GM12878 (cell line): ENCODE results near the gene MYRF. TPM values are rescaled to one million over a fixed set of nuclear protein-coding genes. Genes with fewer than 3 reads are reported as not detected.

Experiments
- ATAC-seq: fragments of 200-7000 bp; cut with Tn5 transposase; 3 replicates; pipeline ENCODE4 v1.9.1; 2020; ENCODE audit warnings: mild to moderate bottlenecking, moderate library complexity
- BruUV-seq: library from RNA; stranded (reverse); fragments of 400-500 nt; replicated peaks from 2 replicates; lab custom pipeline; 2021; lab: Mats Ljungman, UMichigan
- CTCF ChIA-PET: fragments of 300-600 bp; sonication (Branson Sonifier 250); formaldehyde crosslinking; extraction: SDS; loops from one replicate; lab custom pipeline; 2021; ENCODE audit warnings: inconsistent platforms; lab: Yijun Ruan, JAX
- POLR2A ChIA-PET: fragments of 350-600 bp; formaldehyde crosslinking; extraction: SDS; loops from one replicate; lab custom pipeline; 2021; ENCODE audit warnings: inconsistent platforms; lab: Charles Lee
- RAD21 ChIA-PET: fragments of 300-600 bp; sonication (Branson Sonifier 250); formaldehyde crosslinking; loops from one replicate; lab custom pipeline; 2023; ENCODE audit warnings: antibody characterized with exemption; ENCODE audit not compliant: unreplicated experiment; lab: Charles Lee
- SMC1A ChIA-PET: fragments of 300-600 bp; sonication (Branson Sonifier 250); formaldehyde crosslinking; loops from one replicate; lab custom pipeline; 2023; ENCODE audit not compliant: unreplicated experiment, uncharacterized antibody; lab: Charles Lee
- DNase-seq: peaks from one replicate; pipeline ENCODE4 v3.0.0-alpha.2; 2011; ENCODE audit warnings: low read depth, low spot score
- FAIRE-seq: peaks from 3 replicates; lab custom pipeline; 2011; peaks lifted over from hg19 to GRCh38; lab: Jason Lieb, UNC
- H2AFZ ChIP-seq: 2 replicates; pipeline ENCODE4 v1.6.0; 2011; ENCODE audit warnings: low read depth, low read length, control low read depth; ENCODE audit not compliant: control insufficient read depth
- H3K27ac ChIP-seq: 2 replicates; pipeline ENCODE4 v1.5.1; 2011; ENCODE audit warnings: control low read depth; ENCODE audit not compliant: control insufficient read depth, insufficient read depth
- H3K27me3 ChIP-seq, 2 experiments: replicated peaks in 1 of 2; 2 replicates each; pipeline versions ENCODE4 v1.6.0 to v1.6.1; 2011; ENCODE audit warnings: low read length in 1 of 2; ENCODE audit not compliant: control insufficient read depth in 2 of 2, insufficient read depth in 2 of 2
- H3K36me3 ChIP-seq, 2 experiments: 2 replicates each; pipeline ENCODE4 v1.5.1; 2011; ENCODE audit warnings: low read length in 1 of 2; ENCODE audit not compliant: control insufficient read depth in 2 of 2, insufficient read depth in 2 of 2
- H3K4me1 ChIP-seq: 2 replicates; pipeline ENCODE4 v1.6.1; 2011; ENCODE audit warnings: mild to moderate bottlenecking, low read length, moderate library complexity, mixed read lengths; ENCODE audit not compliant: control insufficient read depth, insufficient read depth
- H3K4me2 ChIP-seq: 2 replicates; pipeline ENCODE4 v1.6.0; 2011; ENCODE audit warnings: control low read depth; ENCODE audit not compliant: control insufficient read depth, insufficient read depth
- H3K4me3 ChIP-seq: fragments of 200-600 bp; sonication (generic); 2 replicates; pipeline ENCODE4 v1.5.1; 2016
- H3K79me2 ChIP-seq: 2 replicates; pipeline ENCODE4 v1.6.0; 2011; ENCODE audit warnings: low read length; ENCODE audit not compliant: control insufficient read depth, insufficient read depth
- H3K9ac ChIP-seq: 2 replicates; pipeline ENCODE4 v1.8.0; 2011; ENCODE audit warnings: low read length, control low read depth, mixed read lengths; ENCODE audit not compliant: control insufficient read depth, insufficient read depth
- H3K9me3 ChIP-seq: replicated peaks from 3 replicates; pipeline ENCODE4 v1.5.1; 2011; ENCODE audit warnings: mild to moderate bottlenecking, low read length; ENCODE audit not compliant: control insufficient read depth, insufficient read depth
- H4K20me1 ChIP-seq: 2 replicates; pipeline ENCODE4 v1.6.0; 2011; ENCODE audit not compliant: control insufficient read depth, insufficient read depth
- ASH2L ChIP-seq: fragments of 300-600, 200-600 bp; sonication (generic); IDR thresholded peaks from 2 replicates; pipeline ENCODE4 v1.6.1; 2017; ENCODE audit warnings: low read depth, mild to moderate bottlenecking, borderline replicate concordance
- BACH1 ChIP-seq: fragments of 450-650 bp; IDR thresholded peaks from 2 replicates; pipeline ENCODE4 v1.6.1; 2017; ENCODE audit warnings: mild to moderate bottlenecking, borderline replicate concordance
- JUND ChIP-seq: IDR thresholded peaks from 2 replicates; pipeline ENCODE4 v1.6.1; 2012; ENCODE audit warnings: low read depth, mild to moderate bottlenecking, low read length, improper control_type of control experiment, moderate library complexity
- NR2C1 ChIP-seq: fragments of 450-650 bp; IDR thresholded peaks from 2 replicates; pipeline ENCODE4 v1.6.1; 2017; ENCODE audit warnings: antibody characterized with exemption, mild to moderate bottlenecking, moderate library complexity
- NR2C2 ChIP-seq: IDR thresholded peaks from 2 replicates; pipeline ENCODE4 v1.6.1; 2011; ENCODE audit warnings: borderline replicate concordance, low read depth; ENCODE audit not compliant: control insufficient read depth, insufficient read length
- RB1 ChIP-seq: fragments of 450-650 bp; formaldehyde crosslinking; IDR thresholded peaks from 2 replicates; pipeline ENCODE4 v1.6.1; 2017; ENCODE audit warnings: mild to moderate bottlenecking, borderline replicate concordance
- ZNF217 ChIP-seq: fragments of 450-650 bp; IDR thresholded peaks from 2 replicates; pipeline ENCODE4 v1.6.1; 2017; ENCODE audit warnings: antibody characterized with exemption, mild to moderate bottlenecking
- WGBS: methylation state at CpG from one replicate; pipeline ENCODE4 v1.1.6; 2016; ENCODE audit warnings: low lambda C conversion rate; ENCODE audit not compliant: insufficient replicate concordance, insufficient coverage; ENCODE audit errors: missing lambda C conversion rate; 5-methylcytosine and 5-hydroxymethylcytosine counted together
- in situ Hi-C: fragments of 300-500 bp; cut with MboI; formaldehyde crosslinking; loops from 9 replicates; pipeline ENCODE4 v1.14.3; 2018; ENCODE audit warnings: mixed read lengths
- intact Hi-C: fragments of 100-400 bp; cut with micrococcal nuclease; formaldehyde crosslinking; loops from one replicate; pipeline ENCODE4 v1.14.2; 2022; ENCODE audit not compliant: unreplicated experiment
- polyA plus RNA-seq, 11 experiments: library from polyadenylated mRNA; depleted of rRNA in 4 of 11; unstranded in 6 of 11; stranded (reverse) in 5 of 11; fragments of >200 nt; fragmentation: Nextera tagmentation in 4 of 11; fragmentation: Illumina TruSeq in 1 of 11; extraction: Ambion mirVana in 4 of 11; extraction: Trizol in 1 of 11; gene quantifications; 1 replicate in 1 of 11; 2 replicates in 10 of 11; pipeline versions ENCODE4 v1.2.1 to v1.2.3, GENCODE V29; 2011 to 2016; ENCODE audit warnings: inconsistent platforms in 2 of 11, missing spikeins in 2 of 11, low read depth in 1 of 11
- total RNA-seq, 4 experiments: library from RNA; depleted of rRNA in 3 of 4; stranded (reverse); fragments of >200 nt in 3 of 4; fragmentation: Illumina TruSeq in 1 of 4; extraction: Trizol in 1 of 4; gene quantifications; 2 replicates each; pipeline versions ENCODE4 v1.2.1 to v1.2.3, GENCODE V29; 2013 to 2021

The MYRF gene
- total and polyA plus RNA-seq, 10 of the 15 experiments (the other 5 are each of a cell fraction or from before 2014, with no cell fraction given), result 0.27 to 15.6 (median 0.89) TPM

- POLR2A ChIA-PET, result interaction anchor here (3.7 to 7.0 kb wide), 2 partner anchors 16 to 36 kb away, joined by 22 to 77 read pairs; partner anchors contain the start of gene FADS1
Measured at GRCh38 chr11:61799665-61800284, 47.3 kb downstream of the MYRF start.

More at GRCh38 chr11:61799665-61800284, 47.3 kb downstream of the MYRF start:
- no peaks in the 10 kb centered on the region; the same call in 1 of the 2 replicates for H3K4me1 ChIP-seq
- H4K20me1 ChIP-seq, result no peaks in the 10 kb centered on the region
- ATAC-seq, result no peak
- H3K36me3 ChIP-seq, result peaks cover 13 to 16% of the 10 kb centered on the region in 2 experiments; a peak in 3 of 4 replicates
- no peaks in the 10 kb centered on the region for H3K27me3 ChIP-seq
- no peak overlapping the region for H3K4me3 ChIP-seq
- H3K4me2 ChIP-seq, result no peak overlapping the region
- WGBS, result 94% methylated on average over 2 of the region's 2 CpGs
- in situ Hi-C loops (loop anchor here (5.0 kb wide), 2 partner anchors 98 to 308 kb away; no protein-coding TSS in a partner anchor), intact Hi-C loops (loop anchor here (5.0 kb wide), 4 partner anchors 73 to 308 kb away; partner anchors contain the start of gene FTH1)
- no TSS peak for BruUV-seq
- ChIA-PET CTCF (interaction anchor here (1.4 to 12.7 kb wide), 8 partner anchors 12 to 308 kb away, joined by 3 to 188 read pairs (median 122); partner anchors contain the start of genes BEST1, FADS1 and FADS2), SMC1A (interaction anchor here (0.7 to 6.0 kb wide), 10 partner anchors 12 to 309 kb away, joined by 3 to 86 read pairs (median 22); partner anchors contain the start of genes BEST1, FADS2 and FADS3), RAD21 (interaction anchor here (1.0 to 6.2 kb wide), 5 partner anchors 15 to 308 kb away, joined by 3 to 96 read pairs (median 51); partner anchors contain the start of gene BEST1)
- H3K9me3 ChIP-seq, result no peaks in the 10 kb centered on the region
- peaks cover 41% of the 10 kb centered on the region for H3K79me2 ChIP-seq
- DNase-seq, result no peak
- no peak for FAIRE-seq
- no peak overlapping the region; the same call in 1 of the 2 replicates for H3K27ac ChIP-seq
- no peak overlapping the region for H2AFZ ChIP-seq
- no peak overlapping the region for H3K9ac ChIP-seq
- TF ChIP-seq ASH2L, result no peak
- no peak for TF ChIP-seq RB1
- TF ChIP-seq BACH1, result no peak
- no peak for TF ChIP-seq ZNF217
- TF ChIP-seq NR2C2, result no peak
- no peak for TF ChIP-seq NR2C1
- TF ChIP-seq JUND, result no peak
